HepG2 (cell line): Measurements from ENCODE around the gene RAB14. TPM values are rescaled to one million over a fixed set of nuclear protein-coding genes. Genes with fewer than 3 reads are reported as not detected.
A peak's percentile ranks its signal among the peaks of the same experiment; 100 is the strongest.

Experiments
- NR2F6 ChIP-seq, 2 experiments: IDR thresholded peaks; 2 replicates each; pipeline ENCODE4 v1.6.1; 2016; ENCODE audit warnings: antibody characterized with exemption in 1 of 2, mild to moderate bottlenecking in 1 of 2
- PHF20 ChIP-seq: sonication (generic); formaldehyde crosslinking; IDR thresholded peaks from 2 replicates; pipeline ENCODE4 v1.5.0; 2020; ENCODE audit warnings: mild to moderate bottlenecking, missing genetic modification reagents
- SP5 ChIP-seq: IDR thresholded peaks from 2 replicates; pipeline ENCODE4 v1.6.1; 2016; ENCODE audit warnings: low read depth, borderline replicate concordance
- SRSF1 ChIP-seq: fragments of 200-400 bp; formaldehyde crosslinking; optimal IDR thresholded peaks from 2 replicates; pipeline ENCODE3; 2017; ENCODE audit warnings: mild to moderate bottlenecking, low read depth, low read length, moderate library complexity
- ZNF121 ChIP-seq: sonication (generic); formaldehyde crosslinking; IDR thresholded peaks from 2 replicates; pipeline ENCODE4 v1.5.0; 2020; ENCODE audit warnings: mild to moderate bottlenecking, missing genetic modification reagents
- ZNF274 ChIP-seq: sonication (generic); formaldehyde crosslinking; IDR thresholded peaks from 2 replicates; pipeline ENCODE4 v1.5.1; 2020; ENCODE audit warnings: mild to moderate bottlenecking, missing genetic modification reagents
- ZNF552 ChIP-seq: sonication (generic); formaldehyde crosslinking; IDR thresholded peaks from 2 replicates; pipeline ENCODE4 v1.9.0; 2022; ENCODE audit warnings: missing genetic modification reagents, mild to moderate bottlenecking, borderline replicate concordance
- polyA plus RNA-seq, 8 experiments: library from polyadenylated mRNA; depleted of rRNA in 3 of 8; stranded (reverse) in 7 of 8; unstranded in 1 of 8; fragments of >200 nt; fragmentation: Illumina TruSeq in 4 of 8; extraction: Trizol in 4 of 8; gene quantifications; 2 replicates each; pipeline versions ENCODE4 v1.2.1 to v1.2.3, GENCODE V29; 2011 to 2016; ENCODE audit warnings: low read depth in 4 of 8, missing spikeins in 1 of 8, mixed read lengths in 1 of 8; ENCODE audit not compliant: insufficient read depth in 1 of 8
- total RNA-seq, 5 experiments: library from RNA; depleted of rRNA; stranded (reverse); fragments of >200 nt; fragmentation: Illumina TruSeq; extraction: Trizol; gene quantifications; 2 replicates each; pipeline ENCODE4 v1.2.3, GENCODE V29; 2016; ENCODE audit warnings: low read depth in 1 of 5
- TF ChIP-seq, protein P1 (sequence below): sonication (generic); formaldehyde crosslinking; IDR thresholded peaks from one replicate; pipeline ENCODE4 v1.5.1; 2020; ENCODE audit warnings: mild to moderate bottlenecking, missing genetic modification reagents; ENCODE audit errors: not compliant biosample characterization
- TF ChIP-seq, protein P2 (sequence below): sonication (generic); formaldehyde crosslinking; IDR thresholded peaks from 2 replicates; pipeline ENCODE4 v1.4.0; 2020; ENCODE audit warnings: missing genetic modification reagents

The RAB14 gene
- total and polyA plus RNA-seq, 2 of the 13 experiments (the other 11 are each of a cell fraction or from before 2014, with no cell fraction given) = 17.4 to 19.3 TPM

GRCh38 chr9:121201738-121202533 is at the start of gene RAB14 (continued):
- peak; percentile 62; the same call in 1 of the 2 replicates for TF ChIP-seq SP5 (CRISPR knock-in tag)
- TF ChIP-seq ZNF121 (CRISPR knock-in tag) = 0 out of 2 replicates have a peak, but pooled peaks have one; percentile 8
- no peak for TF ChIP-seq NR2F6 (IDR thresholded peaks at IDR 0.05)
- peak; percentile 59 for TF ChIP-seq NR2F6 (CRISPR knock-in tag; IDR thresholded peaks at IDR 0.05)
- TF ChIP-seq SRSF1 = peak; percentile 92
- no peak for TF ChIP-seq ZNF274
- TF ChIP-seq ZNF552 (CRISPR knock-in tag) = 0 out of 2 replicates have a peak, but pooled peaks have one; percentile 41
- TF ChIP-seq, protein P1, sequence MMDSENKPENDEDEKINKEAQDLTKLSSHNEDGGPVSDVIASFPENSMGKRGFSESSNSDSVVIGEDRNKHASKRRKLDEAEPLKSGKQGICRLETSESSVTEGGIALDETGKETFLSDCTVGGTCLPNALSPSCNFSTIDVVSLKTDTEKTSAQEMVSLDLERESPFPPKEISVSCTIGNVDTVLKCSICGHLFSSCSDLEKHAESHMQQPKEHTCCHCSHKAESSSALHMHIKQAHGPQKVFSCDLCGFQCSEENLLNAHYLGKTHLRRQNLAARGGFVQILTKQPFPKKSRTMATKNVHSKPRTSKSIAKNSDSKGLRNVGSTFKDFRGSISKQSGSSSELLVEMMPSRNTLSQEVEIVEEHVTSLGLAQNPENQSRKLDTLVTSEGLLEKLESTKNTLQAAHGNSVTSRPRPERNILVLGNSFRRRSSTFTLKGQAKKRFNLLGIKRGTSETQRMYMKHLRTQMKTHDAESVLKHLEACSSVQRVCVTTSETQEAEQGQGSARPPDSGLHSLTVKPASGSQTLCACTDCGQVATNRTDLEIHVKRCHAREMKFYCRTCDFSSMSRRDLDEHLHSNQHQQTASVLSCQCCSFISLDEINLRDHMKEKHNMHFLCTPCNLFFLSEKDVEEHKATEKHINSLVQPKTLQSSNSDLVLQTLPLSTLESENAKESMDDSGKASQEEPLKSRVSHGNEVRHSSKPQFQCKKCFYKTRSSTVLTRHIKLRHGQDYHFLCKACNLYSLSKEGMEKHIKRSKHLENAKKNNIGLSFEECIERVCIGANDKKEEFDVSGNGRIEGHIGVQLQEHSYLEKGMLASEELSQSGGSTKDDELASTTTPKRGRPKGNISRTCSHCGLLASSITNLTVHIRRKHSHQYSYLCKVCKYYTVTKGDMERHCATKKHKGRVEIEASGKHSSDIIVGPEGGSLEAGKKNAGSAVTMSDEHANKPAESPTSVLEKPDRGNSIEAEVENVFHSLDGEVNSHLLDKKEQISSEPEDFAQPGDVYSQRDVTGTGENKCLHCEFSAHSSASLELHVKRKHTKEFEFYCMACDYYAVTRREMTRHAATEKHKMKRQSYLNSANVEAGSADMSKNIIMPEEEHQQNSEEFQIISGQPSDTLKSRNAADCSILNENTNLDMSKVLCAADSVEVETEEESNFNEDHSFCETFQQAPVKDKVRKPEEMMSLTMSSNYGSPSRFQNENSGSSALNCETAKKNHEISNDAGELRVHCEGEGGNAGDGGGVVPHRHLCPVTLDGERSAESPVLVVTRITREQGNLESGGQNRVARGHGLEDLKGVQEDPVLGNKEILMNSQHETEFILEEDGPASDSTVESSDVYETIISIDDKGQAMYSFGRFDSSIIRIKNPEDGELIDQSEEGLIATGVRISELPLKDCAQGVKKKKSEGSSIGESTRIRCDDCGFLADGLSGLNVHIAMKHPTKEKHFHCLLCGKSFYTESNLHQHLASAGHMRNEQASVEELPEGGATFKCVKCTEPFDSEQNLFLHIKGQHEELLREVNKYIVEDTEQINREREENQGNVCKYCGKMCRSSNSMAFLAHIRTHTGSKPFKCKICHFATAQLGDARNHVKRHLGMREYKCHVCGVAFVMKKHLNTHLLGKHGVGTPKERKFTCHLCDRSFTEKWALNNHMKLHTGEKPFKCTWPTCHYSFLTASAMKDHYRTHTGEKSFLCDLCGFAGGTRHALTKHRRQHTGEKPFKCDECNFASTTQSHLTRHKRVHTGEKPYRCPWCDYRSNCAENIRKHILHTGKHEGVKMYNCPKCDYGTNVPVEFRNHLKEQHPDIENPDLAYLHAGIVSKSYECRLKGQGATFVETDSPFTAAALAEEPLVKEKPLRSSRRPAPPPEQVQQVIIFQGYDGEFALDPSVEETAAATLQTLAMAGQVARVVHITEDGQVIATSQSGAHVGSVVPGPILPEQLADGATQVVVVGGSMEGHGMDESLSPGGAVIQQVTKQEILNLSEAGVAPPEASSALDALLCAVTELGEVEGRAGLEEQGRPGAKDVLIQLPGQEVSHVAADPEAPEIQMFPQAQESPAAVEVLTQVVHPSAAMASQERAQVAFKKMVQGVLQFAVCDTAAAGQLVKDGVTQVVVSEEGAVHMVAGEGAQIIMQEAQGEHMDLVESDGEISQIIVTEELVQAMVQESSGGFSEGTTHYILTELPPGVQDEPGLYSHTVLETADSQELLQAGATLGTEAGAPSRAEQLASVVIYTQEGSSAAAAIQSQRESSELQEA (CRISPR knock-in tag) = peak; percentile 34
- TF ChIP-seq, protein P2, sequence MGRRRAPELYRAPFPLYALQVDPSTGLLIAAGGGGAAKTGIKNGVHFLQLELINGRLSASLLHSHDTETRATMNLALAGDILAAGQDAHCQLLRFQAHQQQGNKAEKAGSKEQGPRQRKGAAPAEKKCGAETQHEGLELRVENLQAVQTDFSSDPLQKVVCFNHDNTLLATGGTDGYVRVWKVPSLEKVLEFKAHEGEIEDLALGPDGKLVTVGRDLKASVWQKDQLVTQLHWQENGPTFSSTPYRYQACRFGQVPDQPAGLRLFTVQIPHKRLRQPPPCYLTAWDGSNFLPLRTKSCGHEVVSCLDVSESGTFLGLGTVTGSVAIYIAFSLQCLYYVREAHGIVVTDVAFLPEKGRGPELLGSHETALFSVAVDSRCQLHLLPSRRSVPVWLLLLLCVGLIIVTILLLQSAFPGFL = no peak
- TF ChIP-seq PHF20 (CRISPR knock-in tag) = peak; percentile 78
